H9 (cell line): Measurements from ENCODE around the gene SLC6A18. TPM values are rescaled to one million over a fixed set of nuclear protein-coding genes. Genes with fewer than 3 reads are reported as not detected.
A peak's percentile ranks its signal among the peaks of the same experiment; 100 is the strongest.
"Not testable (repeated sequence)": the region's sequence is repeated elsewhere in the genome, so short reads cannot be mapped to it uniquely, and the experiment has no call there.

Source experiments
- DNase-seq: peaks from one replicate; pipeline ENCODE4 v3.0.0-alpha.2; 2017
- H2AFZ ChIP-seq: one replicate; pipeline ENCODE4 v1.6.1; 2013; ENCODE audit warnings: mild to moderate bottlenecking, low read length, control low read depth, moderate library complexity
- H2AK5ac ChIP-seq: 2 replicates; pipeline ENCODE4 v1.6.1; 2013; ENCODE audit warnings: low read length, control low read depth, mixed read lengths; ENCODE audit not compliant: insufficient read length
- H2BK120ac ChIP-seq: one replicate; pipeline ENCODE4 v1.6.1; 2013; ENCODE audit warnings: low read depth, mild to moderate bottlenecking, low read length, control low read depth, inconsistent platforms; ENCODE audit not compliant: poor library complexity, severe bottlenecking
- H2BK12ac ChIP-seq: 2 replicates; pipeline ENCODE4 v1.6.1; 2013; ENCODE audit warnings: low read length, control low read depth, mixed read lengths, low read depth; ENCODE audit not compliant: insufficient read length
- H2BK15ac ChIP-seq: 2 replicates; pipeline ENCODE4 v1.6.1; 2013; ENCODE audit warnings: low read depth, low read length, control low read depth
- H2BK20ac ChIP-seq: one replicate; pipeline ENCODE4 v1.6.1; 2013; ENCODE audit warnings: low read depth, mild to moderate bottlenecking, low read length, control low read depth, inconsistent platforms; ENCODE audit not compliant: poor library complexity, severe bottlenecking
- H2BK5ac ChIP-seq: 2 replicates; pipeline ENCODE4 v1.6.1; 2013; ENCODE audit warnings: low read length, control low read depth, mixed read lengths; ENCODE audit not compliant: insufficient read length
- H3K14ac ChIP-seq: 2 replicates; pipeline ENCODE4 v1.6.1; 2013; ENCODE audit warnings: low read length, control low read depth; ENCODE audit not compliant: insufficient read depth
- H3K18ac ChIP-seq: 2 replicates; pipeline ENCODE4 v1.6.1; 2013; ENCODE audit warnings: low read depth, mild to moderate bottlenecking, mixed read lengths, low read length, control low read depth; ENCODE audit not compliant: insufficient read length
- H3K23ac ChIP-seq: 2 replicates; pipeline ENCODE4 v1.6.1; 2013; ENCODE audit warnings: low read length, control low read depth, mixed read lengths, low read depth; ENCODE audit not compliant: insufficient read length
- H3K23me2 ChIP-seq: 2 replicates; pipeline ENCODE4 v1.6.1; 2013; ENCODE audit warnings: low read depth, mild to moderate bottlenecking, mixed read lengths, low read length, control low read depth; ENCODE audit not compliant: insufficient read length, poor library complexity, severe bottlenecking
- H3K27ac ChIP-seq: 2 replicates; pipeline ENCODE4 v1.5.1; 2013; ENCODE audit warnings: low read length, control low read depth, mixed read lengths, low read depth; ENCODE audit not compliant: insufficient read length
- H3K27me3 ChIP-seq: 2 replicates; pipeline ENCODE4 v1.6.1; 2013; ENCODE audit warnings: low read length, control low read depth, inconsistent platforms; ENCODE audit not compliant: insufficient read depth
- H3K4ac ChIP-seq: 2 replicates; pipeline ENCODE4 v1.6.1; 2013; ENCODE audit warnings: low read depth, mild to moderate bottlenecking, control low read depth, inconsistent platforms, low read length, moderate library complexity
- H3K4me1 ChIP-seq: 2 replicates; pipeline ENCODE4 v1.6.1; 2013; ENCODE audit warnings: low read length, control low read depth, inconsistent platforms; ENCODE audit not compliant: insufficient read depth
- H3K4me2 ChIP-seq: 2 replicates; pipeline ENCODE4 v1.6.1; 2013; ENCODE audit warnings: low read length, control low read depth, mixed read lengths; ENCODE audit not compliant: insufficient read length, insufficient read depth
- H3K56ac ChIP-seq: 2 replicates; pipeline ENCODE4 v1.6.1; 2013; ENCODE audit warnings: low read depth, mild to moderate bottlenecking, mixed read lengths, low read length, control low read depth; ENCODE audit not compliant: insufficient read length
- H3K79me1 ChIP-seq: 2 replicates; pipeline ENCODE4 v1.6.1; 2013; ENCODE audit warnings: low read depth, mild to moderate bottlenecking, moderate library complexity, low read length, control low read depth, inconsistent platforms; ENCODE audit not compliant: insufficient read depth, poor library complexity, severe bottlenecking
- H3K79me2 ChIP-seq: 2 replicates; pipeline ENCODE4 v1.6.1; 2013; ENCODE audit warnings: low read length, control low read depth, inconsistent platforms; ENCODE audit not compliant: insufficient read depth
- H3K9ac ChIP-seq: 2 replicates; pipeline ENCODE4 v1.6.1; 2013; ENCODE audit warnings: low read length, control low read depth, mixed read lengths; ENCODE audit not compliant: insufficient read length; ENCODE audit errors: extremely low read depth
- H3K9me3 ChIP-seq: one replicate; pipeline ENCODE4 v1.6.1; 2013; ENCODE audit warnings: low read depth, low read length, inconsistent platforms; ENCODE audit not compliant: control insufficient read depth
- H3T11ph ChIP-seq: one replicate; pipeline ENCODE4 v1.6.1; 2013; ENCODE audit warnings: mild to moderate bottlenecking, low read length, control low read depth, inconsistent platforms
- H4K20me1 ChIP-seq: one replicate; pipeline ENCODE4 v1.6.1; 2013; ENCODE audit not compliant: control insufficient read depth, insufficient read length, insufficient read depth
- H4K5ac ChIP-seq: 2 replicates; pipeline ENCODE4 v1.6.1; 2013; ENCODE audit warnings: low read depth, mild to moderate bottlenecking, mixed read lengths, low read length, control low read depth; ENCODE audit not compliant: insufficient read length
- H4K8ac ChIP-seq: replicated peaks from 2 replicates; pipeline ENCODE4 v1.6.1; 2013; ENCODE audit warnings: low read length, control low read depth, mixed read lengths, low read depth; ENCODE audit not compliant: insufficient read length
- H4K91ac ChIP-seq: 2 replicates; pipeline ENCODE4 v1.6.1; 2013; ENCODE audit warnings: low read depth, mild to moderate bottlenecking, moderate library complexity, mixed read lengths, low read length, control low read depth; ENCODE audit not compliant: insufficient read length
- H3K27ac Mint-ChIP-seq, 3 experiments: 2 replicates in 2 of 3; 3 replicates in 1 of 3; pipeline ENCODE4 v1.8.0; 2020 to 2021; ENCODE audit warnings: mixed read lengths in 3 of 3, mild to moderate bottlenecking in 1 of 3, moderate library complexity in 1 of 3
- H3K27me3 Mint-ChIP-seq: 2 replicates; pipeline ENCODE4 v1.8.0; 2021; ENCODE audit warnings: low read depth, mild to moderate bottlenecking, moderate library complexity, mixed read lengths
- H3K36me3 Mint-ChIP-seq, 3 experiments: 2 replicates in 2 of 3; 3 replicates in 1 of 3; pipeline ENCODE4 v1.8.0; 2020 to 2021; ENCODE audit warnings: low read depth in 3 of 3, mixed read lengths in 3 of 3; ENCODE audit not compliant: insufficient read depth in 1 of 3
- H3K4me1 Mint-ChIP-seq, 2 experiments: 2 replicates each; pipeline ENCODE4 v1.8.0; 2020; ENCODE audit warnings: mixed read lengths in 2 of 2
- H3K4me3 Mint-ChIP-seq, 2 experiments: 2 replicates in 1 of 2; 3 replicates in 1 of 2; pipeline ENCODE4 v1.8.0; 2020 to 2021; ENCODE audit warnings: mild to moderate bottlenecking in 2 of 2, mixed read lengths in 2 of 2, moderate library complexity in 1 of 2
- H3K9me3 Mint-ChIP-seq, 2 experiments: 2 replicates in 1 of 2; 3 replicates in 1 of 2; pipeline ENCODE4 v1.8.0; 2020; ENCODE audit warnings: mild to moderate bottlenecking in 2 of 2, mixed read lengths in 2 of 2, moderate library complexity in 1 of 2
- WGBS: extraction: QIAGEN DNeasy Blood & Tissue Kit; methylation state at CpG from one replicate; pipeline ENCODE4 v1.1.7; 2013; ENCODE audit warnings: missing lambda C conversion rate, low lambda C conversion rate, mixed read lengths; ENCODE audit not compliant: insufficient read length; ENCODE audit errors: extremely low coverage; 5-methylcytosine and 5-hydroxymethylcytosine counted together
- total RNA-seq: library from RNA; stranded (reverse); gene quantifications from 2 replicates; pipeline ENCODE4 v1.2.1, GENCODE V29; 2021
- TF ChIP-seq, protein P1 (sequence below): fragments of 200-600 bp; sonication (generic); conservative IDR thresholded peaks from 3 replicates; pipeline ENCODE4 v1.8.0; 2021; ENCODE audit warnings: antibody characterized with exemption, mild to moderate bottlenecking

Gene SLC6A18
- total RNA-seq, 1 experiment from 2014 or later = not detected

DNA sequence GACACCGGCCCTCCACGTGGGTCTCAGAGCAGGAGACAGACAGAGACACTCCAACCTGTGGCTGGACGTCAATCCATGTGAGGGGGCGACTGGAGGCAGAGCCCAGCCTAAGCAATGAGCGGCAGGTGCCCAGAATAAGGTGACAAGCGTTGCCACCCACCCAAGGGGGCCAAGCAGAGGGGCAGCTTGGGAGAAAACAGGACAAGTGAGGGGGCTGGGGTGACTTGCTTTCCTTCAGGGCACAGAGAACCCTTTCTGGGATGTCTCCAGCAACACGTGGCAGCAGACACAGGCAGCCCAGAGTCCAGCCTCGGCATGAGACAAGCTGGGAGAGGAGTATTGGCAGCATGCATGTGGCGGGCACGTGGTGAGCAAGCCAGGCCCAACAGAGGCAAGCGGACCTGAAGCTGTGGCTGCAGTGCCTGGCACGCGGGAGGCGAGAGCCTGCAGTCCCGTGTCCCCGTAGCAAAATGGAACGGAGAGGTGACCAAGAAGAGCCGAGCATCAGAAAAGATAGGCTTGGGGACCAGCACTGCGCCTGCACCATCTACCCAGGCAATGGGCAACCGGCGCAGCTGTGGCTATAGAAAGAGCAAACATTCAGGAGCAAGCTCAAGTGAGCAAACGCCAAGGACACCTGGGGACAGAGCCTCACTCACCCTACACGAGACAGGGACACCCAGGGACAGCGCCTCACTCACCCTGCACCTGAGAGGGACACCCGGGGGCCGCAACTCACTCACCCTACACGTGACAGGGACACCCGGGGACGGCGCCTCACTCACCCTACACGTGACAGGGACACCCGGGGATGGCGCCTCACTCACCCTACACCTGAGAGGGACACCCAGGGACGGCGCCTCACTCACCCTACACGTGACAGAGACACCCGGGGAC is 63.5 kb downstream of the SLC6A18 start:
- Histone ChIP-seq H4K20me1 (no peaks in the 10 kb centered on the region), H3K4me1 (no peaks in the 10 kb centered on the region), H3K27ac (no peak overlapping the region), H3T11ph (no peak overlapping the region), H3K4me2 (no peak overlapping the region), H2BK120ac (no peak overlapping the region), H4K5ac (no peak overlapping the region), H2BK20ac (no peak overlapping the region), H3K56ac (no peak overlapping the region), H4K91ac (no peak overlapping the region), H3K79me1 (peaks cover 2% of the 10 kb centered on the region), H3K79me2 (peaks cover 5% of the 10 kb centered on the region; the same call in 1 of the 2 replicates), H2BK5ac (no peak overlapping the region), H3K23ac (no peak overlapping the region), H2BK12ac (no peak overlapping the region), H3K9me3 (no peaks in the 10 kb centered on the region), H3K14ac (no peak overlapping the region), H3K27me3 (no peaks in the 10 kb centered on the region), H3K4ac (no peak overlapping the region), H4K8ac (no peak overlapping the region), H3K18ac (no peak overlapping the region), H3K23me2 (no peaks in the 10 kb centered on the region), H2AFZ (no peak overlapping the region), H3K9ac (no peak overlapping the region), H2BK15ac (no peak overlapping the region), H2AK5ac (no peak overlapping the region)
- peaks cover 13 to 32% (median 23%) of the 10 kb centered on the region in 3 experiments for H3K36me3 Mint-ChIP-seq
- TF ChIP-seq, protein P1, sequence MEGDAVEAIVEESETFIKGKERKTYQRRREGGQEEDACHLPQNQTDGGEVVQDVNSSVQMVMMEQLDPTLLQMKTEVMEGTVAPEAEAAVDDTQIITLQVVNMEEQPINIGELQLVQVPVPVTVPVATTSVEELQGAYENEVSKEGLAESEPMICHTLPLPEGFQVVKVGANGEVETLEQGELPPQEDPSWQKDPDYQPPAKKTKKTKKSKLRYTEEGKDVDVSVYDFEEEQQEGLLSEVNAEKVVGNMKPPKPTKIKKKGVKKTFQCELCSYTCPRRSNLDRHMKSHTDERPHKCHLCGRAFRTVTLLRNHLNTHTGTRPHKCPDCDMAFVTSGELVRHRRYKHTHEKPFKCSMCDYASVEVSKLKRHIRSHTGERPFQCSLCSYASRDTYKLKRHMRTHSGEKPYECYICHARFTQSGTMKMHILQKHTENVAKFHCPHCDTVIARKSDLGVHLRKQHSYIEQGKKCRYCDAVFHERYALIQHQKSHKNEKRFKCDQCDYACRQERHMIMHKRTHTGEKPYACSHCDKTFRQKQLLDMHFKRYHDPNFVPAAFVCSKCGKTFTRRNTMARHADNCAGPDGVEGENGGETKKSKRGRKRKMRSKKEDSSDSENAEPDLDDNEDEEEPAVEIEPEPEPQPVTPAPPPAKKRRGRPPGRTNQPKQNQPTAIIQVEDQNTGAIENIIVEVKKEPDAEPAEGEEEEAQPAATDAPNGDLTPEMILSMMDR = no peak
- H3K4me1 Mint-ChIP-seq = no peaks in the 10 kb centered on the region
- no peaks in the 10 kb centered on the region; the same call in none of the 2 replicates for H3K27me3 Mint-ChIP-seq
- no CpG with 5 or more reads among the region's 37 CpGs for WGBS
- H3K9me3 Mint-ChIP-seq = no peaks in the 10 kb centered on the region
- DNase-seq = peak; percentile 22
- H3K4me3 Mint-ChIP-seq = no peak overlapping the region; a peak in 1 of 5 replicates
- peak overlapping the region in 1 of 3 experiments; percentile 90; a peak in 4 of 7 replicates for H3K27ac Mint-ChIP-seq

DNA sequence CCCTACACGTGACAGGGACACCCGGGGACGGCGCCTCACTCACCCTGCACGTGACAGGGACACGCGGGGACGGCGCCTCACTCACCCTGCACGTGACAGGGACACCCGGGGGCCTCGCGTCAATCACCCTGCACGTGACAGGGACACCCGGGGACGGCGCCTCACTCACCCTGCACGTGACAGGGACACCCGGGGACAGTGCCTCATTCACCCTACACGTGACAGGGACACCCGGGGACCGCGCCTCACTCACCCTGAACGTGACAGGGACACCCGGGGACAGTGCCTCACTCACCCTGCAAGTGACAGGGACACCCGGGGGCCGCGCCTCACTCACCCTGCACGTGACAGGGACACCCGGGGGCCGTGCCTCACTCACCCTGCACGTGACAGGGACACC is 64.4 kb downstream of the SLC6A18 start:
- not testable (repeated sequence) for H3K56ac ChIP-seq, H3K23me2 ChIP-seq, H3K27ac Mint-ChIP-seq, H4K5ac ChIP-seq, H2BK15ac ChIP-seq, H2AK5ac ChIP-seq, H3K27me3 Mint-ChIP-seq, H4K8ac ChIP-seq, H3K9ac ChIP-seq, H3K4me1 Mint-ChIP-seq, H2BK5ac ChIP-seq, H3K27ac ChIP-seq, H3K79me1 ChIP-seq, H3K23ac ChIP-seq, H2BK20ac ChIP-seq, H3K79me2 ChIP-seq, H3K4me2 ChIP-seq, H3K18ac ChIP-seq, H3K4ac ChIP-seq, H3K4me3 Mint-ChIP-seq, H3K27me3 ChIP-seq, H3K14ac ChIP-seq, DNase-seq, H2BK12ac ChIP-seq, H3K9me3 ChIP-seq, H3K4me1 ChIP-seq, H2AFZ ChIP-seq, H4K91ac ChIP-seq, H3K9me3 Mint-ChIP-seq, H3T11ph ChIP-seq, H2BK120ac ChIP-seq, H4K20me1 ChIP-seq
- no CpG with 5 or more reads among the region's 32 CpGs for WGBS
- H3K36me3 Mint-ChIP-seq = peaks cover 12 to 32% (median 23%) of the 10 kb centered on the region in 3 experiments
